Fibroblast of peridontal ligament (primary cell): ENCODE data around the gene PRR36.

Source experiments
- DNase-seq: peaks from one replicate; pipeline ENCODE4 v3.0.0-alpha.2; 2010; ENCODE audit errors: extremely low read depth

The PRR36 gene

DNA sequence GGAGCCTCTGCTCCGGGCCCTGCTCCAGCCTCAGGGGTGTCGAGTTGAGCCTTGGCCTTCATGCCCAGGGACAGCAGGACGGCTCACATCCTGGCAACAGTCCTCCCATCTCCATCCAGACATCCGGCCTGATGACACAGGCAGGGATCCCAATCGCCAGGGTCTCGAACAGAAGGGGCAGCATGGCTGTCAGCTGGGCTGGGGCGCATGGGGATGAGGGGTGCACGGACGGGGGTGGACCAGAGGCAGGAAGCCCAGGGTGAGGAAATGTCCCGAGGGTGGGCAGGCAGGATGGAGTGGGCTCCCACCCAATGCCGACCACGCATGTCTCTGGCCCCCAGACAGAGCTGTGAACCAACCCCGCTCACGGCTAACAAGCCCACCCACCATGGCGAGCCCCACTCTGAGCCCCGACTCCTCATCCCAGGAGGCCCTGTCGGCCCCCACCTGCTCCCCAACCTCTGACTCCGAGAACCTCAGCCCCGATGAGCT is 28.0 kb downstream of the PRR36 start:
- DNase-seq, result no peak

DNA sequence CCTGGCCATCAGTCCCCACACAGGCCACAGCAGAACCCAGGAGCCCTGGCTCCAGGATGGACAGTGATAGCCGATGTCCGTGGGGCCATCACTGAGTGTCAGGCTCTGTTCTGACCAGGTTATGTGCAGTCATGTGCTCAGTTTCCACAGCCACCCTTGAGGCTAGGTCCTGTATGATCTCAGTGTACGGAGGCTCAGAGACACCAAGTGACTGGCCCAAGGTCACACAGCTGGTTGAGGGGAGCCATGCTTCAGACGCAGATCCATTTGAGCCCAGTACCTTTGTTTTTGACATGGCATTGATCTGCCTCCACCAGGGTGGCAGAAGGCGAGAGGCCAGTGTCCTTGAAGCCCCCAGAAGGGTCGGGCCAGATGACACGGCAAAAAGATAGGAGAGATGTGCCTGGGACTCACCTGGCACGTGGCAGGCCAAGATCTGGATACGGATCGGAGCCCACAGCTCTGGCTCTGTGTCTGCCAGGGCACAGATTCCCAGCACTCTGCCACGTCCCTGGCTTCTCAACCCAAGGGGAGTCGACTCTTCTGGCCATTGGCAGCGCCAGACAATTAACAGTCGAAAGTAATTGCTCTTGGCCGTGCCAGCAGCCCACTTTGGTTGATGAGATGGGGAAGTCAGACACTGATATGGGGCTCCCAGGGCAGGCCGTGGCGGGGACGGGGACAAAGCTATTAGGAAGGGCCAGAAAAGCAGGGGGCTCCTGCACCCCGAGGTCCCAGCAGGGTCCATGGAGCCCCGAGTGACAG is 28.6 kb downstream of the PRR36 start:
- no peak for DNase-seq

DNA sequence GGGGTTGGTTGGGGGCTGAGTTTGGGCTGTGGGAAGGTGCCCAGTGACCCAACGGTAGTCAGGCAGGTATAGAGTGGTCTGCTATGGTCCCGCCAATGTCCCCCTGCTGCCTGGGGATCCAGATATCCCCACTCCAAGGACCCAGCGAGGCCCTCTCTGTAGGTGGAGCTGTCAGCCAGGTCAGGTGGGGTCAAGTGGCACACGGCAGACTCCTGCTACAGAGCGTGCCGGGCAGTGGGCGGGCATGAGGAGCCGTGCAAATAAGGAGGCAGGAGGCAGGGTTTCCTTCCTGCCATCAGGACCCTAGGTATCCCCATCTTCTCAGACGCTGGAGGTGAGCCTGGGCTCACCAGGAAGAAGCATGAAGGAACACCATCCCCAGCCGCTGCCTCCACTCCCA is 29.2 kb downstream of the PRR36 start:
- DNase-seq, result no peak

DNA sequence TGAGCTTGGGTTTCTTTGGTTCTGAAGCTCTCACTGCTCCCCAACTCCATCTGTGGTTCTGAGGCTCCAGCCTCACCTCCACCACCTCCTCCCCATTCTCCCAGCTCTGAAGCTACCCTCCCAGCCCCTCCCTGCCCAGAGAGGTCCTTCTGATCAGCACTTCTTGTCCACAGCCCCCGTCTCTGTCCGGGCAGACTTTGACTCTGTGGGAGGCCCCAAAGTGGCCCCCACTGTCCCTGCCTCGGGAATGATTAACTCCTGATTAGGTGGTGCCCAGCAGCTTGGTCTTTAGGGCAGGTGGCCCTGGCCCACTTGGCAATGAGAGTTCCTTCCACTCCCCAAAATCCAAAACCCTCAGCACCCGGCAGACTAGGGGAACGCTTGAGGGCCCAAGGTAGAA is 29.8 kb downstream of the PRR36 start:
- DNase-seq, result no peak

DNA sequence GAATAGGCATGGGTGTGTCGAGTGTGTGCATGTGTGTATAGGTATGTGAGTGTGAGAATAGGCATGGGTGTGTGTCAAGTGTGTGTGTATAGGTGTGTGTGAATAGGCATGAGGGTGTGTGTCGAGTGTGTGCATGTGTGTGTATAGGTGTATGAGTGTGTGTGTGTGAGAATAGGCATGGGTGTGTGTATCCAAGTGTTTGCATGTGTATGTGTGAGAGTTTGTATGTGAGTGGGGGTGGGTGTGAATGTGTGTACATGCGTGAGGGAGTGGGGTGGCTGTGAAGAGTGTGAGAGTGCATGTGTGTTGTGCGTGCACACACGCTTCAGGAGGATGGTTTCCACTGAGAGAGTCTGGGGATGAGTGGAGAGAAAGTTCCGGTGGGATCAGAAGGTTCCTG is 30.7 kb downstream of the PRR36 start:
- DNase-seq, result no peak

DNA sequence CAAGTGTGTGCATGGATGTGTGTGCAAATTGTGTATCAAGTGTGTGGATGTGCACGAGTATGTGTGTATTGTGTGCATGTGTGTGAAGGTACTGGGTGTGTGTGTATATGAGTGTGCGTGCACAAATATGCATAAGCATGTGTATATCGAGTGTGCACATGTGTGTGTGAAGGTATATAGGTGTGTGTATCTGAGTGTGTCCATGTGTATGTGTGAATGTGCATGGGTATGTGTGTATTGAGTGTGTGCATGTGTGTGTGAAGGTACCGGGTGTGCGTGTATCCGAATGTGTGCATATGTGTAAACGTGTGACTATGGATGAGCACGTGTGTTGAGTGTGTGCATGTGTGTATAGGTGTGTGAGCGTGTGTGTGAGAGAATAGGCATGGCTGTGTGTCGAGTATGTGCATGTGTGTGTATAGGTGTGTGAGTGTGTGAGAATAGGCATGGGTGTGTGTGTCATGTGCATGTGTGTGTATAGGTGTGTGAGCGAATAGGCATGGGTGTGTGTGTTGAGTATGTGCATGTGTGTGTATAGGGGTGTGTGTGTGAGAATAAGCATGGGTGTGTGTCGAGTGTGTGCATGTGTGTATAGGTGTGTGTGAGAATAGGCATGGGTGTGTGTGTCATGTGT is 31.4 kb downstream of the PRR36 start:
- DNase-seq, result no peak

DNA sequence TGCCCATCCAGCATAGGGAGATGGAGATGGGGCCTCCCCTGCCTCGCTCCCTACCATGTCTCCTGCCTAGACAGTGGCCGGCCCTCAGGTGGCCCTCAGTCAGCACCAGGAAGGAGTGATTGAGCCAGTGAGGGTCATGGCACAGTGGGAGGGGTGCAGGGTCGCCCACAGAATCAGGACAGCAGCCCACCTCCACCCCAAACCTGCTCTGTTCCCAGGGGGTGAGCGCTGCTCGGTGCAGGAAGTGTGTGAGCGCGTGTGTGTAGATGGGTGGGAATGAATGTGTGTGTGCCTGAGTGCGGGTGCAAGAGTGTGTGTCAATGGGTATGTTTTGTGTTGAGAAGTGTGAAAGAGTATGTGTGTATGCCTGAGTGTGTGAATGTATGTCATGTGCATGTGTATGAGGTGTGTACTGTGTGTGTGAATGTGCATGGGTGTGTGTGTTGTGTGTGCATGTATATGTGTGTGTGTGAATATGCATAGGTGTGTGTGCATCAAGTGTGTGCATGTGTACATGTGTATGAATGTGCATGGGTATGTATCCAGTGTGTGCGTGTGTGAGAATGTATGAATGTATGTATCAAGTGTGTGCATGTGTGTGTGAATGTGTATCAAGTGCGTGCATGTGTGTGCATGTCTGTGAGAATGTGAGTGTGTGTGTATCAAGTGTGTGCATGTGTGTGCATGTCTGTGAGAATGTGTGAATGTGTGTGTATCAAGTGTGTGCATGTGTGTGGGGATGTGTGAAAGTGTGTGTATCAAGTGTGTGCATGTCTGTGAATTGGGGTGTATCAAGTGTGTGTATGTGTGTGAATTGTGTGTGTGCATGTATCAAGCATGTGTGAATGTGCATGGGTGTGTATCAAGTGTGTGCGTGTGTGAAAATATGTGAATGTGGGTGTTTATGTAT is 32.2 kb downstream of the PRR36 start:
- no peak for DNase-seq

DNA sequence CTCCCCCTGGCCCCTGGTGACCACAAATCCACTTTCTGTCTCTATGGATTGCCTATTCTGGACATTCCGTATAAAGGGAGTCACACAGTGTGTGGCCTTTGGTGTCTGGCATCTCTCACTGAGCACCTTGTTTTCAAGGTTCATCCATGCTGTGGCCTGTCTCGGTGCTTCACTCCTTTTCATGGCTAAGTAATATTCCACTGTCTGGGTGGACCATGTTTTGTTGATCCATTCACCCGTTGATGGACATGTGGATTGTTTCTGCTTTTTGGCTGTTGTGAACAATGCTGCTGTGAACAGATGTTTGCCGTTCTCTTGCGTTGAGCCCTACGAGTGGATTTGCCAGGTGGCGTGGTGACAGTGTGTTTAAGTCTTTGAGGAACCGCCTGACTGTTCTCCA is 33.6 kb downstream of the PRR36 start:
- no peak for DNase-seq

DNA sequence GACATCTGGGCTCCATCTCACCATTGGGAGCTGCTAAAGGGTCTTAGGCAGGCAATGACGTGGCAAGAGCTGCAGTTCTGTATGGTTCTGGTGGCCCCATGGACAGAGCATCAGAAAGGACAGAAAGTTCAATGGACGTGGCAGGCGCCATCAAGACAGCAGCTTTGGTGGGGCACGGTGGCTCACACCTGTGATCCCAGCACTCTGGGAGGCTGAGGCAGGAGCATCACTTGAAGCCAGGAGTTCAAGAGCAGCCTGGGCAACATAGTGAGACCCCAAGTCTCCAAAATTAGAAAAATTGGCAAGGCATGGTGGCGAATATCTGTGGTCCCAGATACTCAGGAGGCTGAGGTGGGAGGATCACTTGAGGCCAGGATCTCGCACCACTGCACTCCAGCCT is 34.7 kb downstream of the PRR36 start:
- DNase-seq, result no peak

DNA sequence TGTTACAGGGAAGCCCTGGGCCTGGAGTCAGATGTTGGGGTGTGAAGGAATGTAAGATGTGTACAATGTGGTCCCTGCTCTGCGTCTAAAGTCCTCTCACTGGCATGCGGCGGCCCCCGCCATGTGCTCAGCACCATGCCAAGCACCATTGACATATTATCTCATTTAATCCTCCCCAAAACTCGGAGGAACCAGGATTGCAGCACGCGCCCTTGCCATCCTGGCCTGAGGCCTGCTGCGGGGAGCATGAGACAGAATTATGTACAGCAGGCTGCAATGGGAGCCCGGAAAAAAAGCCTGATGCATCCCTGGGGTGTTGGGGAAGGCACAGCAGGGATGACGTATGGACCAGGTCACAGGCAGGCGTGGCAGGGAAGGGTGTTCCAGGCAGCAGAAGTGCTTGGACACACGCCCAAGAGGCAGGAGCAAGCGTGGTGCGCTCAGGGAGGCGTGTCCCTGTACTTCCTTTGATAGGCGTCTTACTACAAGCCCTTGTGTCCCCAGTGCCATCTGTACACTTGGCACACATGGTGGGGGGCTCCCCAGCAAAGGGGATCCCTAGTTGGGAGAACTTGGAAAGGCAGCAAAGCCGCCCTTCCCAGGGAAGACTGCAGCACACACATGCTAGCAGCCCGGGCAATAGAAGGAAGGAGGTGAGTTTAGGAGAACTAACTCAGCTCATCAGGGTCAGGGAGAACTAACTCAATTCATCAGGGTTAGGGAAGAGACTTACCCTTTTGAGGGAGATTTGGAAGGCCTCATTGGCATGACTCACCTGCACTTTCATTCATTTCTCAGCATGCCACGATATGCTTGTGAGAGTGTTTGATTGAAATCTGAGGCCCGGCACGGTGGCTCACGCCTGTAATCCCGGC is 40.7 kb downstream of the PRR36 start:
- no peak for DNase-seq

DNA sequence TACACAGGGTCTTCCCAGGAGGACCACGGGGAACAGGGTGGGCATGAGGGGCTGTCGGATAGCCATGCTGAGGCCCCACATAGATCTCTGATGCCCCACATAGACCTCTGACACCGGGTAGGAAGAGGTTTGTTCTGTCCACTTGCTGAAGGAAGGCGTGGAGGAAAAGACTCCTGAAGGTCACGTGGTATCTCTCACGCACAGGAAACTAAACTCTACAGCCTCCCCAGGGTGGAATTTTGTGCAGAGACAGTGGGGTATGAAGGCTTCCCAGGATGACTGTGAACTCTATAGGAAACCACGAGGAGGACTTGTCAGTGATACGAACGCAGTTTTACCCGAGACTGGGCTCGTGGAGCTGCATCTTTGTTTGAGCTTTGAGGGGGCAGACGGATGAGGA is 41.4 kb downstream of the PRR36 start:
- DNase-seq, result no peak

DNA sequence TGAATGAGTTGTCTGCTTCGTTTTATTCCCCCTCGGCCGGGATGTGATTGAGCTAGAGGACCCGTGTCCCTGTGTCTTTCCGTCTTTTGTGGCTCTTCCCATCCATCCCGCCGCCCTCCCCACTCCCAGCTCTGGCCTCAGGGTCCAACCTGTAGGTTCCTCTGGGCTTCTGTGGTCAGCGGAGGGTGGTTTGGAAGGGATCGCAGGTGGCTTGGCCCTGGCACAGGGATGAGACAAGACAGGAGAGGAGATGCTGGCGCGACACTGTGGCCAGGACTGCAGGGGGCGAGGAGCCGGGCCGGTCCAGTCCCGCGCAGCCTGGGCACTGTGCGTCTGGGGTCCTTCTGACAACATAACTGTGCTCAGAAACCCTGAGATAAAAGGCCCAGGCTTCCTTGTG is 42.2 kb downstream of the PRR36 start:
- DNase-seq, result no peak

DNA sequence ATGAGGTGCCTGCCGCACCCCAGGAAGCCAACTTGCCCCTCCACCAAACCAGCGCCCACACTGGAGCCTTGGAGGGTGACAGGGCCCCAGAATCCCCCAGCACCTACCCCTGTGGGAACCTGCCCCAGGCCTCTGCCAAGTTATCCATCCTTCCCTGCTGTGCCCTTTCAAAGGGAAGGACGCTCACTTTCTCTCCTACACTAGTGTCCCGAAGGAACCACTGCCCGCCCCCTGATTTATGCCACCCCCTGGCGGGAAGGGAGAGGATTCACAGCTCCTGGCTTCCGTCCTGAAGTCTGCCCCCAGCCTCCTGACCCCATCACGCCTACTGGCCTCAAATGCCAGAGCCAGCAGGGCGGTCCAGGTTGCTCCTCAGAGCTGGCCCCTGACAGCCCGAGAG is 42.7 kb downstream of the PRR36 start:
- peak; percentile 8 for DNase-seq

DNA sequence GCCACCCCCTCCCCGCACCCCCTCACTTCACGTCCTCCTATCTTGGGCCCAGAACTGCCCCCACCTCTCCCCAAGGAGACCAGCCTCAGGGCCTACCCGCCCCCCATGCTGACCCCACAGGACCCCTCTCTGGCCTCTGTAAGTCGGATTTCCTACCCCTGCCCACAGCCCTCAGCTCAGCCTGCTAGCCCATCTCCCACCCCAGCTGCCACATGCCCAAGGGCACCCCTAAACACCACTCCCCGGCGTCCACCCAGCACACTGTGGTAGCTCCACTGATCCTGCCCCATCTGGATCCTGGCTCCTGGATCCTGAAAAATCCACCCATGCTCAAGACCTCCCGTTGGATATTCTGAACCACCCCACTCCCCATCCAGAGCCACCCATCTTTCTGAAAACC is 43.4 kb downstream of the PRR36 start:
- DNase-seq, result no peak

DNA sequence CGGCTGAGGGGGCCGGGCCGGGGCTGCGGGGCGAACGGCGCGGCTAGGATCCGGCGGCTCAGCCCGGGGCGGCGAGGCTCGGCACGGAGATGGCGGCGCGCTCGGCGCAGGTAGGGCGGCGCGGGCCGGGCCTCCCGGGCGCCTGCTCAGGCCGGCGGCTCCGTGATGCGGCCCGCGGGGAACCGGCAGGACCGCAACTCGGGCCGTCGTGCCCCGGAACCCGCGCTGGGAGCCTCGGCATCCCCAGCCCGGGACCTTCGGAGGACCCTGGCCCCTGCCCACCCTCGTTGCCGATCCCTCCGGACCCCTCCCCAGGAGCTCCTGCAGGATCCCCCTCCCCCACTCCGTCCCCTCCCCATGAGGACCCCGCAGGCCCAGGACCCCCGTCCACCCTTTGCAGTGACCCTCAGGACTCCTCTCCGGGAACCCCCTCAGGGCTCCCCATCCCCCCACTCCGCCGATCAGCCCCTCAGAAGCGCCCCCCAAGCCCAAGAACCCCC is 43.9 kb downstream of the PRR36 start:
- no peak for DNase-seq

DNA sequence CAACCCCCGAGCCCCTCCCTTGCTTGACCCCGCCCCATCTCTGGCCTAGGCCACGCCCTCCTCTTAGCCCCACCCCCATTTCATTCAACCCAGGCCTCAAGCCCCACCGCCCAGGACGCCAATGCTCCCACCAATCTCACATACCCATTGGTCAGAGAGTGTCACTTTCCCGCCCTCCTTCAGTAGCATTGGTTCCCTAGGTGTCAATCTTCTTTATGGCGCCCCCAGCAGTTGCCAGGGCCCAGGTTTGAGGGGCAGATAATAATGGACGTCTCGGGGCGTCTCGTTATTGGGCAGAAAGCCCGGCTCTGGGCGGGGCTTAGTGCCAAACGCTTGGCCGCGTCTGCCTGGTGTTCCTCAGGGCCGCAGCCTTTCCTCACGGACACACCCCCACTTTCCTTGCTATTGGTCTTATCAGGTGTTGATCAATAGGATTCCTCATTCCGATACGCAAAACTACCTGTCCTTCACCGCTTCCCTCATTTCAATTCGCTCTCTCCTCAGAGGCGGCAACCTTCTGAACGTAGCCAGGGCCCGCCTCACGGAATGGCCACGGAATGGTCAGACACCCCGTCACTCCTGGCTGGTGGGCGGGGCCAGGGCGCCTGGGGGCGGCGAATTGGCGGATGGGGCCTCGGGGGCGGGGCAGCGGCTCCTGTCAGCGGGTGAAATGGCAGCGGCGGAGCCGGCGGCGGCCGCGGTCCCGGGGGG is 44.5 kb downstream of the PRR36 start, which contains the start of gene EVI5L:
Gene EVI5L, plus strand, starts transcription at position 658 of the 711 bp plus-strand sequence. CDS start 16,325 bp downstream, outside the sequence.
- DNase-seq, result peak; percentile 100

DNA sequence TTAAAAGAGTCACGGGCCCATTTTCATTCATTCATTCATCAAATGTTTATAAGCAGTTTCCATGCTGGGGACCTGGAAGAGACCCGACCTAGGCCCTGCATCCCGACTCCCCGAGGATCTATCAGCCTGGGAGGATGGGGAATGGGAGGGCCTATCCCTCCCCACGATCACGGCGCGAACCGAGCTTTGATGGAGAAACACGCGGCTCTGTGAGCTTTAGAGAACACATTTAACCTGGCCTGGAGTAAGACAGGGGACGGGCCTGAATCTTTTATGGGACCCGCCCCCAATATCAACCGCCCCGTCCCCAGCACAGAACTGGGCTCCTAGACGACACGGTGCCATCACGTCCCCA is 45.0 kb downstream of the PRR36 start:
- DNase-seq, result no peak

DNA sequence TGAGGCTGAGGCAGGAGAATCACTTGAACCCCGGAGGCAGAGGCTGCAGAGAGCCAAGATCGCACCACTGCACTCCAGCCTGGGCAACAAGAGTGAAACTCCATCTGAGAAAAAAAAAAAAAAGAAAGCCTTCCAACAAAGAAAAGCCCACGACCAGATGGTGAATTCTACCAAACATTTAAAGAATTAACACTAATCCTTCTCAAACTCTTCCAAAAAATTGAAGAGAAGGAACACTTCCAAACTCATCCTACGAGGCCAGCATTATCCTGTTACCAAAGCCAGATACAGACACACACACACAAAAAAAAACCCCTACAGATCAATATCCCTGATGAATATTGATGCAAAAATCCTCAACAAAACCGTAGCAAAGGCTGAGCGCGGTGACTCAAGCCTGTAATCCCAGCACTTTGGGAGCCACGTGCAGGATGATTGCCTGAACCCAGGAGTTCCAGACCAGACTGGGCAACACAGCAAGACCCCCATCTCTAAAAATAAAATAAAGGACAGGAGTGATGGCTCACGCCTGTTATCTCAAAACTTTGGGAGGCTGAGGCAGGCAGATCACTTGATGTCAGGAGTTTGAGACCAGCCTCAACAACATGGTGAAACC is 50.4 kb downstream of the PRR36 start:
- peak; percentile 17 for DNase-seq

DNA sequence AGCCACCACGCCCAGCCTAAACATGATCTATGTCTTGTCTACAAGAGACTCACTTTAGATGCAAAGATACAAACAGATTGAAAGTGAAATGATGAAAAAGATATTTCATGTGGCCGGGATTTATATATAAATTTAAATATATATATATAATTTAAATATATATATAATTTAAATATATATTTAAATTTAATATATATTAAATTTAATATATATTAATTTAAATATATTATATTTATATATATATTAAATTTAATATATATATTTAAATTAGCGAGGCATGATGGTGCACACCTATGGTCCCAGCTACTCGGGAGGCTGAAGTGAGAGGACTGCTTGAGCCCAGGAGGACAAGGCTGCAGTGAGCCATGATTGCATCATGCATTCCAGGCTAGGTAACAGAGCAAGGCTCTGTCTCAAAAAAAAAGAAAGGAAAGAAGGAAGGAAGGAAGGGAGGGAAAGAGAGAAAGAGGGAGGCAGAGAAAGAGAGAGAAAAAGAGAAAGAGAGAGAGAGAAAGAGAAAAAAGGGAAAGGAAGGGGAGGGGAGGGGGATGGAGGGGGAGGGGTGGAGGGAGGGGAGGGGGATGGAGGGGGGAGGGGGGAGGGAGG is 51.2 kb downstream of the PRR36 start:
- DNase-seq, result no peak

DNA sequence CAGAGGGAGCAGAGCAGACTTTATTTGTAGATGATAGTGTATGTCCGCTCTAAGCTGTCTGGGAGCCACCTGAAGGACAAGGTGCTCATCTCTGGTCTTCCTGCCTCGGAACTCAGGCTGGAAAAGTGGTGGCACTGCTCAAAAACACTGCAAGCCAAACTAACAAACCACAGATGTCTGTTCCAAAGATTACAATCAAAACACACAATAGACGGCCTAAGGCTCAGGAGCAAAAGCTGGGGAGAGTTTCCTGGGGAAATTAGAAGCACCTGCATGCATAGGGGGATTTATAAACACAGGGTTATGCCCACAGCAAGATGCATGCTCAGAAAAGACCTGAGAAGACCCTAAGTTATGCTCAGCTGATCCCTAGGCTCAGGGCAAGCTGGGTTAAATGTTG is 53.6 kb downstream of the PRR36 start:
- DNase-seq, result no peak
